Lower leg skin (tissue), 4 donors: Measurements from ENCODE around the gene ORC1. TPM values are rescaled to one million over a fixed set of nuclear protein-coding genes. Genes with fewer than 3 reads are reported as not detected.
A peak's percentile ranks its signal among the peaks of the same experiment; 100 is the strongest.

ENCODE experiments used
- DNase-seq, 2 donors: peaks; one replicate each; pipeline ENCODE4 v3.0.0-alpha.2; 2019; ENCODE audit warnings: low spot score in 2 of 2
- H3K4me3 ChIP-seq: fragments of 200-600 bp; sonication (generic); 2 replicates; pipeline ENCODE4 v1.5.1; 2017; ENCODE audit warnings: mild to moderate bottlenecking, low read depth; ENCODE audit not compliant: poor library complexity, severe bottlenecking
- CTCF ChIP-seq, 3 donors: fragments of 450-650 bp; IDR thresholded peaks; one replicate each; pipeline ENCODE4 v1.5.1; 2016; ENCODE audit warnings: antibody characterized with exemption in 3 of 3, mild to moderate bottlenecking in 3 of 3, moderate library complexity in 2 of 3
- POLR2A ChIP-seq, 2 donors: fragments of 450-650 bp; IDR thresholded peaks; one replicate each; pipeline ENCODE4 v1.6.1; 2016 to 2017; ENCODE audit warnings: antibody characterized with exemption in 2 of 2, mild to moderate bottlenecking in 1 of 2, moderate library complexity in 1 of 2
- WGBS, 2 donors: methylation state at CpG; one replicate each; pipeline ENCODE4 v1.1.5; 2018; 5-methylcytosine and 5-hydroxymethylcytosine counted together
- intact Hi-C: fragments of 100-400 bp; cut with DNase I; formaldehyde crosslinking; loops from one replicate; pipeline ENCODE4 v1.15.0; 2023; ENCODE audit warnings: low total_unique reads
- total RNA-seq, 4 donors: library from RNA; depleted of rRNA; stranded (reverse); fragments of >200 nt; gene quantifications; one replicate each; pipeline ENCODE4 v1.1.0, GENCODE V29; 2016

ORC1 gene
- total RNA-seq: 1 to 10 TPM in 1 of 4 donors, under 1 TPM in 3; 0.29 to 1.3 (median 0.72) TPM

GRCh38 chr1:52404116-52404974 lies at the start of gene ORC1, which contains the start of gene PRPF38A:
TSS of gene ORC1 (minus strand) at chr1:52404423. CDS start at chr1:52402223, 2,200 bp downstream.
TSS of gene PRPF38A (plus strand) at chr1:52404602. CDS start at chr1:52404750, 148 bp downstream.
- TF ChIP-seq CTCF (IDR thresholded peaks at IDR 0.05) (no peak), POLR2A (IDR thresholded peaks at IDR 0.05) (peak in 1 of 2 donors; percentile 43)
- intact Hi-C loops: no loop called here

DNA sequence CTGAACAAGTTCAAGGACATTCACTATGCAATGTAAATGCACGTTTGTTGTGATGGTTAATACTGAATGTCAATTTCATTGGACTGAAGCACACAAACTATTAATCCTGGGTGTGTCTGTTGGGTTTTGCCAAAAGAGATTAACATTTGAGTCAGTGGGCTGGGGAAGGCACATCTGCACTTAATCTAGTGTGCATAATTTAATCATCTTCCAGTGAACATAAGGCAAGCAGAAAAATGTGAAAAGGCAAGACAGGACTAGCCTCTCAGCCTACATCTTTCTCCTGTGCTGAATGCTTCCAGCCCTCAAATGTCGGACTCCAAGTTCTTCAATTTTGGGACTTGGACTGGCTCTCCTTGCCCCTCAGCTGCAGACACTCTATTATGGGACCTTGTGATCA lies 40.2 kb upstream of the ORC1 start:
- intact Hi-C loops: no loop called here
- 41 to 47% methylated on average over 2 of the region's 2 CpGs for WGBS, 2 donors
- no peak for TF ChIP-seq CTCF (IDR thresholded peaks at IDR 0.05)
- TF ChIP-seq POLR2A (IDR thresholded peaks at IDR 0.05): no peak
- no peak overlapping the region for H3K4me3 ChIP-seq
- DNase-seq: no peak

More at GRCh38 chr1:52404116-52404974, at the start of gene ORC1, which contains the start of gene PRPF38A:
- H3K4me3 ChIP-seq: peak within 1 kb of the TSS; percentile 90
- WGBS, 2 donors: 1% methylated on average over 56 to 57 of the region's 57 CpGs
- peak; percentile 98 to 99 for DNase-seq

DNA sequence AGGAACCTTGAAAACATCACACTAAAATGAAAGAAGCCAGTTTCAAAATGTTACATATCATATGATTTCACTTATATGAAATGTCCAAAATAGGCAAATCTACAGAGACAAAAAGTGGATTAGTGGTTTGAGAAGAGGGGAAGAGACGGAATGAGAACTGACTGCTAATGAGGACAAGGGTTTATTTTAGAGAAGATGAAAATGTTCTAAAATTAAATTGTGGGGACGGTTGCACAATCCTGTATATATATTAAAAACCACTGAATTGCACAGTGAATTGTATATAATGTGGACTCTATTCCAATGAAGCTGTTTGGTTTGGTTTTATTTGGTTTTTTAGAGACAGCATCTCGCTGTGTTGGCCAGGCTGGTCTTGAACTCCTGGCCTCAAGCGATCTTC lies 35.8 kb upstream of the ORC1 start:
- no peak for TF ChIP-seq POLR2A (IDR thresholded peaks at IDR 0.05)
- no peak for TF ChIP-seq CTCF (IDR thresholded peaks at IDR 0.05)
- 88 to 92% methylated on average over 4 of the region's 4 CpGs for WGBS, 2 donors
- intact Hi-C loops: no loop called here

DNA sequence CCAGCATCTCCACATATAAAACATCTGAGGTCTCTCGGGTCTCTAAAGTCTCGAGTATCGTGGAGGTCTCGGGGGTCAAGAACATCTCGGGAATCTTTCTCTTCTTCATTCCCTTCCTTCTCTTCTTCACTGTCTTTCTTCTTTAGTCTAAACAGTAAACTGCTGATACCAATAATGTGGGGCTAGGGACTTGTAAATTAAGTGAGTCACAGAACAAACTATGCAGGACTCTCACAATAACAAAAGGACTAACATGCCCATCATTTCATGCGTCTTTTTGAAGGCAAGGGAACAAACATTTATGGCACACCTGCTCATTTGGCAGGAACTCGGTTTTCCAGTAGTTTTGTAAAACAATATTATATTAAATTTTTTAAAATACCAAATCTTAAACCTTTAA lies 32.6 kb upstream of the ORC1 start:
- WGBS, 2 donors: 89 to 93% methylated on average over 7 of the region's 7 CpGs
- intact Hi-C loops: no loop called here
- TF ChIP-seq CTCF (IDR thresholded peaks at IDR 0.05) (no peak), POLR2A (IDR thresholded peaks at IDR 0.05) (no peak)
- no peak overlapping the region for H3K4me3 ChIP-seq
- no peak for DNase-seq

More for the DNA sequence above, 35.8 kb upstream of the ORC1 start:
- no peak overlapping the region for H3K4me3 ChIP-seq
- no peak for DNase-seq

GRCh38 chr1:52435650-52436049 lies 31.4 kb upstream of the ORC1 start:
- H3K4me3 ChIP-seq: no peak overlapping the region
- 96 to 100% methylated on average over 1 of the region's 1 CpG for WGBS, 2 donors
- DNase-seq: no peak
- intact Hi-C loops: no loop called here
- TF ChIP-seq POLR2A (IDR thresholded peaks at IDR 0.05) (no peak), CTCF (IDR thresholded peaks at IDR 0.05) (no peak)
